WTC11 (cell line): Measurements from ENCODE around the gene SH3BP4. TPM values are rescaled to one million over a fixed set of nuclear protein-coding genes. Genes with fewer than 3 reads are reported as not detected.
"Not testable (repeated sequence)": the region's sequence is repeated elsewhere in the genome, so short reads cannot be mapped to it uniquely, and the experiment has no call there.

ENCODE experiments used
- ATAC-seq: fragments of 200-7000 bp; cut with Tn5 transposase; 2 replicates; pipeline ENCODE4 v1.10.0; 2021; ENCODE audit warnings: mild to moderate bottlenecking, moderate library complexity
- CTCF ChIA-PET: fragments of 300-600 bp; sonication (Branson Sonifier 250); formaldehyde crosslinking; loops from one replicate; lab custom pipeline; 2021; ENCODE audit warnings: antibody characterized with exemption; lab: Charles Lee
- POLR2A ChIA-PET: fragments of 350-600 bp; sonication (Branson Sonifier 250); formaldehyde crosslinking; loops from one replicate; lab custom pipeline; 2021; ENCODE audit warnings: antibody characterized with exemption; lab: Charles Lee
- DNase-seq: peaks from one replicate; pipeline ENCODE4 v3.0.0; 2021; ENCODE audit warnings: low spot score
- H3K27ac Mint-ChIP-seq: 2 replicates; pipeline ENCODE4 v1.8.0; 2021; ENCODE audit warnings: mixed read lengths
- H3K27me3 Mint-ChIP-seq: 2 replicates; pipeline ENCODE4 v1.8.0; 2021; ENCODE audit warnings: low read depth, mild to moderate bottlenecking, moderate library complexity, mixed read lengths
- H3K36me3 Mint-ChIP-seq: 2 replicates; pipeline ENCODE4 v1.8.0; 2021; ENCODE audit warnings: mixed read lengths
- H3K4me1 Mint-ChIP-seq: 2 replicates; pipeline ENCODE4 v1.8.0; 2022; ENCODE audit warnings: mixed read lengths
- H3K4me3 Mint-ChIP-seq: 2 replicates; pipeline ENCODE4 v1.8.0; 2021; ENCODE audit warnings: mild to moderate bottlenecking, moderate library complexity, mixed read lengths
- H3K9me3 Mint-ChIP-seq: 2 replicates; pipeline ENCODE4 v1.8.0; 2021; ENCODE audit warnings: mixed read lengths
- ATF1 ChIP-seq: sonication (generic); formaldehyde crosslinking; IDR thresholded peaks from 2 replicates; pipeline ENCODE4 v1.8.1; 2023; ENCODE audit warnings: mild to moderate bottlenecking, moderate library complexity, missing genetic modification reagents
- CREB1 ChIP-seq: sonication (generic); formaldehyde crosslinking; IDR thresholded peaks from 2 replicates; pipeline ENCODE4 v1.8.0; 2023; ENCODE audit warnings: mild to moderate bottlenecking, missing genetic modification reagents
- EMX1 ChIP-seq: fragments of 250-450 bp; sonication (Bioruptor Pico); IDR thresholded peaks from 2 replicates; pipeline ENCODE4 v1.8.0; 2021; ENCODE audit warnings: mild to moderate bottlenecking
- FOXP1 ChIP-seq: sonication (generic); formaldehyde crosslinking; IDR thresholded peaks from 2 replicates; pipeline ENCODE4 v1.8.0; 2022; ENCODE audit warnings: missing genetic modification reagents, mild to moderate bottlenecking, moderate library complexity, borderline replicate concordance
- GTF2I ChIP-seq: fragments of 250-450 bp; sonication (Bioruptor Pico); conservative IDR thresholded peaks from 2 replicates; pipeline ENCODE4 v1.4.0; 2021; ENCODE audit warnings: mild to moderate bottlenecking
- IRF2 ChIP-seq: sonication (generic); formaldehyde crosslinking; IDR thresholded peaks from 2 replicates; pipeline ENCODE4 v1.8.0; 2022; ENCODE audit warnings: low read depth, missing genetic modification reagents, borderline replicate concordance
- JAZF1 ChIP-seq: fragments of 250-450 bp; sonication (Bioruptor Pico); IDR thresholded peaks from 2 replicates; pipeline ENCODE4 v1.9.0; 2021; ENCODE audit warnings: moderate library complexity, mild to moderate bottlenecking, inconsistent platforms
- NFYB ChIP-seq: sonication (generic); formaldehyde crosslinking; conservative IDR thresholded peaks from 2 replicates; pipeline ENCODE4 v1.8.0; 2022; ENCODE audit warnings: low read depth, missing genetic modification reagents
- SMAD4 ChIP-seq: sonication (generic); formaldehyde crosslinking; IDR thresholded peaks from 2 replicates; pipeline ENCODE4 v1.8.0; 2022; ENCODE audit warnings: mild to moderate bottlenecking, missing genetic modification reagents
- TEAD4 ChIP-seq: sonication (generic); formaldehyde crosslinking; IDR thresholded peaks from 2 replicates; pipeline ENCODE4 v1.8.0; 2022; ENCODE audit warnings: mild to moderate bottlenecking, missing genetic modification reagents
- ZNF138 ChIP-seq: sonication (generic); formaldehyde crosslinking; conservative IDR thresholded peaks from 2 replicates; pipeline ENCODE4 v1.8.1; 2022; ENCODE audit warnings: mild to moderate bottlenecking, moderate library complexity, missing genetic modification reagents
- ZNF232 ChIP-seq: sonication (generic); formaldehyde crosslinking; IDR thresholded peaks from 2 replicates; pipeline ENCODE4 v1.8.0; 2022; ENCODE audit warnings: mild to moderate bottlenecking, missing genetic modification reagents
- ZNF317 ChIP-seq: sonication (generic); formaldehyde crosslinking; IDR thresholded peaks from 2 replicates; pipeline ENCODE4 v1.8.1; 2023; ENCODE audit warnings: low read depth, mild to moderate bottlenecking, moderate library complexity, missing genetic modification reagents, borderline replicate concordance
- ZNF396 ChIP-seq: fragments of 250-450 bp; sonication (Bioruptor Pico); IDR thresholded peaks from 2 replicates; pipeline ENCODE4 v1.8.0; 2021; ENCODE audit warnings: mild to moderate bottlenecking, moderate library complexity, borderline replicate concordance
- total RNA-seq: library from RNA; stranded (reverse); gene quantifications from 3 replicates; pipeline ENCODE4 v1.2.3, GENCODE V29; 2021
- TF ChIP-seq, protein P1 (sequence below): sonication (generic); formaldehyde crosslinking; IDR thresholded peaks from 2 replicates; pipeline ENCODE4 v1.8.1; 2023; ENCODE audit warnings: mild to moderate bottlenecking, missing genetic modification reagents
- TF ChIP-seq, protein P2 (sequence below): sonication (generic); formaldehyde crosslinking; IDR thresholded peaks from 2 replicates; pipeline ENCODE4 v1.8.1; 2022; ENCODE audit warnings: low read depth, missing genetic modification reagents, borderline replicate concordance
- TF ChIP-seq, protein P3 (sequence below): fragments of 250-450 bp; sonication (Bioruptor Pico); IDR thresholded peaks from 2 replicates; pipeline ENCODE4 v1.9.0; 2021; ENCODE audit warnings: mild to moderate bottlenecking

SH3BP4 gene
- total RNA-seq, 1 experiment from 2014 or later: 44.4 TPM

DNA sequence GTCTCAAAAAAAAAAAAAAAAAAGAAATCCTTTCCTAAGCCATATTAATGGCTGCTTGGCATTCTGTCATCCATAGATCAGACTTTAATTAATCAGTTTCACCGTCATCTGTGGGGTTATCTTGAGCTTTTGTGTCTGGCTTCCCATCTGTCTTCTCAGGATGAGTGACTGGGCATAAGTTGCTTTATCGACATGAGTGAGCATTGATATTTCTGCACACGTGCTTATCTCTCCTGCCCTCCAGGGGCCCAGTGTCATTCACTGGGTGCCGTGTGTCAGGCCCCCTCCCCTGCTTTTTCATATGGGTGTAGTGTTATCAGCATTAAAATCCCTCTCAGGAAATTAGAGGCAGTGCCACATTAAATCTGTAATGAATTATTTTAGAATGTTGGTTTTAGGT lies 65.6 kb downstream of the SH3BP4 start:
- ATAC-seq (no peak), DNase-seq (no peak)
- no peak overlapping the region for H3K4me3 Mint-ChIP-seq
- H3K27me3 Mint-ChIP-seq: no peaks in the 10 kb centered on the region
- TF ChIP-seq JAZF1 (CRISPR knock-in tag): no peak
- TF ChIP-seq ATF1 (CRISPR knock-in tag): no peak
- TF ChIP-seq EMX1 (CRISPR knock-in tag): no peak
- TF ChIP-seq, protein P1, sequence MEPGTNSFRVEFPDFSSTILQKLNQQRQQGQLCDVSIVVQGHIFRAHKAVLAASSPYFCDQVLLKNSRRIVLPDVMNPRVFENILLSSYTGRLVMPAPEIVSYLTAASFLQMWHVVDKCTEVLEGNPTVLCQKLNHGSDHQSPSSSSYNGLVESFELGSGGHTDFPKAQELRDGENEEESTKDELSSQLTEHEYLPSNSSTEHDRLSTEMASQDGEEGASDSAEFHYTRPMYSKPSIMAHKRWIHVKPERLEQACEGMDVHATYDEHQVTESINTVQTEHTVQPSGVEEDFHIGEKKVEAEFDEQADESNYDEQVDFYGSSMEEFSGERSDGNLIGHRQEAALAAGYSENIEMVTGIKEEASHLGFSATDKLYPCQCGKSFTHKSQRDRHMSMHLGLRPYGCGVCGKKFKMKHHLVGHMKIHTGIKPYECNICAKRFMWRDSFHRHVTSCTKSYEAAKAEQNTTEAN (CRISPR knock-in tag): no peak
- no peak for TF ChIP-seq GTF2I
- TF ChIP-seq SMAD4 (CRISPR knock-in tag): no peak
- no peak for TF ChIP-seq CREB1
- TF ChIP-seq, all 79 proteins: peak for 0
- ChIA-PET CTCF (no interaction called here), POLR2A (no interaction called here)
- Mint-ChIP-seq H3K4me1 (peaks cover 27% of the 10 kb centered on the region), H3K27ac (0 out of 2 replicates have a peak overlapping the region, but pooled peaks have one; percentile 28), H3K9me3 (peaks cover 21% of the 10 kb centered on the region), H3K36me3 (peaks cover 15% of the 10 kb centered on the region)

DNA sequence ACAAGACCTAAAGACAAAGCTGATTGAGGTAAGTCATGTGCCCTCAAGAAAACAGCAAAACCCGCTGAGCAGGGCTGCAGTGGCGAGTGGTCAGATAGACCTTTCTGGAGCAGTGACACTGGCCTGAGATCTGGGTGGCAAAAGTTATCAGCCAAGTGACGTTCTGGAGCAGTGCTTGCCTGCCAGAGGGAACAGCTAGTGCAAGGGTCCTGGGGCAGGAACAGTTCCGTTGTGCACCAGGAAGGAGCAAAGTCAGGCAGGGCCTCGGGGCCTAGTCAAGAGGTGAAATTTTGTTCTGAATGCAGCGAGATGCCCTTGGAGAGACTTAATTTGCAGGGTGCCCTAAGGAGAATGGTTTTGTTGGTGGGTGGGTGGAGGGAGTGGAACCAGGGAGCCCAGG lies 67.0 kb downstream of the SH3BP4 start:
- DNase-seq: no peak
- Mint-ChIP-seq H3K4me3 (no peak overlapping the region), H3K27ac (no peak overlapping the region), H3K4me1 (peaks cover 15% of the 10 kb centered on the region), H3K9me3 (peaks cover 21% of the 10 kb centered on the region), H3K27me3 (no peaks in the 10 kb centered on the region), H3K36me3 (peaks cover 15% of the 10 kb centered on the region)
- POLR2A ChIA-PET: no interaction called here
- ATAC-seq: no peak
- TF ChIP-seq, protein P2, sequence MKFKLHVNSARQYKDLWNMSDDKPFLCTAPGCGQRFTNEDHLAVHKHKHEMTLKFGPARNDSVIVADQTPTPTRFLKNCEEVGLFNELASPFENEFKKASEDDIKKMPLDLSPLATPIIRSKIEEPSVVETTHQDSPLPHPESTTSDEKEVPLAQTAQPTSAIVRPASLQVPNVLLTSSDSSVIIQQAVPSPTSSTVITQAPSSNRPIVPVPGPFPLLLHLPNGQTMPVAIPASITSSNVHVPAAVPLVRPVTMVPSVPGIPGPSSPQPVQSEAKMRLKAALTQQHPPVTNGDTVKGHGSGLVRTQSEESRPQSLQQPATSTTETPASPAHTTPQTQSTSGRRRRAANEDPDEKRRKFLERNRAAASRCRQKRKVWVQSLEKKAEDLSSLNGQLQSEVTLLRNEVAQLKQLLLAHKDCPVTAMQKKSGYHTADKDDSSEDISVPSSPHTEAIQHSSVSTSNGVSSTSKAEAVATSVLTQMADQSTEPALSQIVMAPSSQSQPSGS (CRISPR knock-in tag): no peak
- CTCF ChIA-PET: interaction anchor here (1.1 kb wide), 1 partner anchor 13 kb away, joined by 6 read pairs; no protein-coding TSS in a partner anchor

DNA sequence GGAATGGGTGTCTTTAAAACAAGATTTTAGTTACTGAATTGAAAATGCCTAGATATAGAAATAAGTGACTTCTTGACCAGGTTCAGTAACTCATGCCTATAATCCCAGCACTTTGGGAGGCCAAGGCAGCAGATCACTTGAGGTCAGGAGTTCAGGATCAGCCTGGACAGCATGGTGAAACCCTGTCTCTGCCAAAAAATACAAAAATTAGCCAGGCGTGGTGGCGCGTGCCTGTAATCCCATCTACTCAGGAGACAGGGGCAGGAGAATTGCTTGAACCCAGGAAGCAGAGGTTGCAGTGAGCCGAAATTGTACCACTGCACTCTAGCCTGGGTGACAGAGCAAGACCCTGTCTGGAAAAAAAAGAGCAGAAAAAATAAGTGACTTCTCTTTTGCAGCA lies 68.3 kb downstream of the SH3BP4 start:
- CTCF ChIA-PET: interaction anchor here (0.6 to 0.9 kb wide), 3 partner anchors 15 to 759 kb away, joined by 3 to 5 read pairs (median 3); no protein-coding TSS in a partner anchor
- Mint-ChIP-seq H3K36me3 (peaks cover 13% of the 10 kb centered on the region), H3K9me3 (peaks cover 14% of the 10 kb centered on the region), H3K4me1 (peaks cover 16% of the 10 kb centered on the region)
- ATAC-seq, H3K4me3 Mint-ChIP-seq, POLR2A ChIA-PET, H3K27ac Mint-ChIP-seq, H3K27me3 Mint-ChIP-seq, DNase-seq: not testable (repeated sequence)

DNA sequence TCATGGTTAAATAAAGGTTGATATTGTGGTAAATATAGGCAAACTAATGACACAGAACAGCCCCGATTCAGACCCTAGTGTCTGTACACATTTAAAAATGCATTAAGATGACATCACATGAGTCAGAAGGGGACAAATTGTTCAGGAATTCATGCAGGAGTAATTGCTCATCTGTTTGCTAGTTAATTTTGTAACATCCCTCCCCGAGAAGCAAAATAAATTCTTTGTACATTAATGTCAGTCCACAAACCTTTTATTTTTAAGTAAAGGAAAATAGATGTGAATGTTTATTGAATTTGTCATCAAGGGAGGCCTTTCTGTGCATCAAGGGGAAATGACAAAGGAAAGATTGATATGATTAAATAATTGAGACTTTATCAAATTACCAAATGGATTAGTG lies 69.9 kb downstream of the SH3BP4 start:
- Mint-ChIP-seq H3K4me1 (peaks cover 27% of the 10 kb centered on the region), H3K36me3 (peaks cover 4% of the 10 kb centered on the region), H3K9me3 (peaks cover 8% of the 10 kb centered on the region; the same call in 1 of the 2 replicates), H3K4me3 (no peak overlapping the region), H3K27me3 (no peaks in the 10 kb centered on the region), H3K27ac (no peak overlapping the region)
- ATAC-seq (no peak), DNase-seq (no peak)
- TF ChIP-seq, protein P3, sequence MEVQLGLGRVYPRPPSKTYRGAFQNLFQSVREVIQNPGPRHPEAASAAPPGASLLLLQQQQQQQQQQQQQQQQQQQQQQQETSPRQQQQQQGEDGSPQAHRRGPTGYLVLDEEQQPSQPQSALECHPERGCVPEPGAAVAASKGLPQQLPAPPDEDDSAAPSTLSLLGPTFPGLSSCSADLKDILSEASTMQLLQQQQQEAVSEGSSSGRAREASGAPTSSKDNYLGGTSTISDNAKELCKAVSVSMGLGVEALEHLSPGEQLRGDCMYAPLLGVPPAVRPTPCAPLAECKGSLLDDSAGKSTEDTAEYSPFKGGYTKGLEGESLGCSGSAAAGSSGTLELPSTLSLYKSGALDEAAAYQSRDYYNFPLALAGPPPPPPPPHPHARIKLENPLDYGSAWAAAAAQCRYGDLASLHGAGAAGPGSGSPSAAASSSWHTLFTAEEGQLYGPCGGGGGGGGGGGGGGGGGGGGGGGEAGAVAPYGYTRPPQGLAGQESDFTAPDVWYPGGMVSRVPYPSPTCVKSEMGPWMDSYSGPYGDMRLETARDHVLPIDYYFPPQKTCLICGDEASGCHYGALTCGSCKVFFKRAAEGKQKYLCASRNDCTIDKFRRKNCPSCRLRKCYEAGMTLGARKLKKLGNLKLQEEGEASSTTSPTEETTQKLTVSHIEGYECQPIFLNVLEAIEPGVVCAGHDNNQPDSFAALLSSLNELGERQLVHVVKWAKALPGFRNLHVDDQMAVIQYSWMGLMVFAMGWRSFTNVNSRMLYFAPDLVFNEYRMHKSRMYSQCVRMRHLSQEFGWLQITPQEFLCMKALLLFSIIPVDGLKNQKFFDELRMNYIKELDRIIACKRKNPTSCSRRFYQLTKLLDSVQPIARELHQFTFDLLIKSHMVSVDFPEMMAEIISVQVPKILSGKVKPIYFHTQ (CRISPR knock-in tag): no peak
- TF ChIP-seq IRF2 (CRISPR knock-in tag) (no peak), SMAD4 (CRISPR knock-in tag) (no peak), TEAD4 (CRISPR knock-in tag) (no peak), ATF1 (CRISPR knock-in tag) (no peak), ZNF138 (no peak), ZNF232 (CRISPR knock-in tag) (no peak), ZNF396 (no peak), FOXP1 (CRISPR knock-in tag) (no peak), ZNF317 (CRISPR knock-in tag) (no peak), NFYB (no peak)
- ChIA-PET POLR2A (no interaction called here), CTCF (no interaction called here)
